Tibial nerve (tissue), 4 donors: ENCODE data around the gene TTC9B.

Source experiments
- EP300 ChIP-seq, 2 donors: sonication (generic); formaldehyde crosslinking; IDR thresholded peaks; one replicate each; pipeline ENCODE4 v1.6.1; 2017; ENCODE audit warnings: antibody characterized with exemption in 2 of 2, mild to moderate bottlenecking in 1 of 2
- POLR2A ChIP-seq, 2 donors: fragments of 450-650 bp; IDR thresholded peaks; one replicate each; pipeline ENCODE4 v1.6.1; 2017; ENCODE audit warnings: antibody characterized with exemption in 2 of 2, mild to moderate bottlenecking in 2 of 2, moderate library complexity in 2 of 2
- TF ChIP-seq, protein P1 (sequence below), 5 experiments: fragments of 200-600 bp in 3 of 5; fragments of 450-650 bp in 2 of 5; sonication (generic) in 3 of 5; IDR thresholded peaks; one replicate each; pipeline ENCODE4 v1.5.1; 2016 to 2019; ENCODE audit warnings: antibody characterized with exemption in 5 of 5, mild to moderate bottlenecking in 3 of 5, moderate library complexity in 2 of 5

DNA sequence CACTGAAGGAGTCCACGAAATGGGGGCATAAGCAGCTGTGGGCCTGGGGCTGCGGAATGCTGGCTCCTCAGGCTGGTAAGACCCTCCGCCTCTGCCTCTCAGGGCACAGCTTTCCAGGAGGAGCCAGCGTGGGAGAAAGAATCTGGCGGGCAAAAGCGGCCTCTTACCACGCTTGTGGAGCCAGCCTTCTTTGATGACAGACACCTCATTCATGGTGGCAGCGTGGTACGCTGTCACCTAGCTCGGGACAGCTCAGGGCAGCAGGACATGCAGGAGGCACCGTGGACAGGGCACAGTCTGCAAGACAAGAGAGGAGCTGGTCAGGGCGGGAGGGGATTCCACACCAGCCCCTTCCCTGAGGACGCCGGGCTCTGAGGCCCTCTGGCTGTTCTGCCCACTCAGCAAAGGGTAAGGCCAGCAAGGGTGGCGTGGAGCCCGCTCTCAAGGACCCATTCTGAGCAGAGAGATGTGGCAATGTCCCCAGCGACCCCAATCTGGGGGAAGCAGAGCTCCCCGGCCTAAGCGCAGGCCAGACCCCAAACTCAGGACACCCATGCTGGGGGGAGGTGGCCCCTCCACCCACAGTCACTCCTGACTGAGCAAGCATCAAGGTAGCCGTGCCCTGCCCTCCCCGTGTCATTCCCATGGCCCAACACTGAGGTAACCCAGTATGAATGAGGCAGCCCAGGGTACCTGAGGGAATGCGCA is 47.0 kb upstream of the TTC9B start:
- TF ChIP-seq, protein P1, sequence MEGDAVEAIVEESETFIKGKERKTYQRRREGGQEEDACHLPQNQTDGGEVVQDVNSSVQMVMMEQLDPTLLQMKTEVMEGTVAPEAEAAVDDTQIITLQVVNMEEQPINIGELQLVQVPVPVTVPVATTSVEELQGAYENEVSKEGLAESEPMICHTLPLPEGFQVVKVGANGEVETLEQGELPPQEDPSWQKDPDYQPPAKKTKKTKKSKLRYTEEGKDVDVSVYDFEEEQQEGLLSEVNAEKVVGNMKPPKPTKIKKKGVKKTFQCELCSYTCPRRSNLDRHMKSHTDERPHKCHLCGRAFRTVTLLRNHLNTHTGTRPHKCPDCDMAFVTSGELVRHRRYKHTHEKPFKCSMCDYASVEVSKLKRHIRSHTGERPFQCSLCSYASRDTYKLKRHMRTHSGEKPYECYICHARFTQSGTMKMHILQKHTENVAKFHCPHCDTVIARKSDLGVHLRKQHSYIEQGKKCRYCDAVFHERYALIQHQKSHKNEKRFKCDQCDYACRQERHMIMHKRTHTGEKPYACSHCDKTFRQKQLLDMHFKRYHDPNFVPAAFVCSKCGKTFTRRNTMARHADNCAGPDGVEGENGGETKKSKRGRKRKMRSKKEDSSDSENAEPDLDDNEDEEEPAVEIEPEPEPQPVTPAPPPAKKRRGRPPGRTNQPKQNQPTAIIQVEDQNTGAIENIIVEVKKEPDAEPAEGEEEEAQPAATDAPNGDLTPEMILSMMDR (IDR thresholded peaks at IDR 0.05): no peak
- TF ChIP-seq POLR2A (IDR thresholded peaks at IDR 0.05) (no peak), EP300 (IDR thresholded peaks at IDR 0.05) (no peak)
